ENCODE results near the gene SH3BGRL2.
"Not testable (repeated sequence)": the region's sequence is repeated elsewhere in the genome, so short reads cannot be mapped to it uniquely, and the experiment has no call there.

The SH3BGRL2 gene

GRCh38 chr6:79614326-79615305 lies 16.5 kb upstream of the SH3BGRL2 start:
- no peak for DNase-seq

GRCh38 chr6:79617518-79617941 lies 13.6 kb upstream of the SH3BGRL2 start:
- DNase-seq = no peak

GRCh38 chr6:79618425-79618824 lies 12.7 kb upstream of the SH3BGRL2 start:
- not testable (repeated sequence) for DNase-seq

- DNase-seq = no peak
These were observed 9.6 kb upstream of the SH3BGRL2 start for GRCh38 chr6:79621579-79621978.

- DNase-seq = no peak
These were observed 8.8 kb upstream of the SH3BGRL2 start for GRCh38 chr6:79622364-79622763.

- DNase-seq = no peak
These were observed 8.0 kb upstream of the SH3BGRL2 start for GRCh38 chr6:79623106-79623505.

GRCh38 chr6:79625746-79626145 lies 5.4 kb upstream of the SH3BGRL2 start:
- no peak for DNase-seq

- no peak for DNase-seq
These were observed 4.3 kb upstream of the SH3BGRL2 start for GRCh38 chr6:79626811-79627210.

GRCh38 chr6:79627422-79627821 lies 3.7 kb upstream of the SH3BGRL2 start:
- DNase-seq = no peak

GRCh38 chr6:79628466-79629288 lies 2.5 kb upstream of the SH3BGRL2 start:
- no peak for DNase-seq

- no peak for DNase-seq
These were observed 698 bp upstream of the SH3BGRL2 start for GRCh38 chr6:79630380-79630882.

GRCh38 chr6:79631693-79632172 lies 604 bp downstream of the SH3BGRL2 start:
- no peak for DNase-seq

- no peak for DNase-seq
These were observed 1.5 kb downstream of the SH3BGRL2 start for GRCh38 chr6:79632580-79632979.

GRCh38 chr6:79634491-79635231 lies 3.5 kb downstream of the SH3BGRL2 start:
- DNase-seq = no peak

- DNase-seq = no peak
These were observed 4.1 kb downstream of the SH3BGRL2 start for GRCh38 chr6:79635232-79635543.

- no peak for DNase-seq
These were observed 5.5 kb downstream of the SH3BGRL2 start for GRCh38 chr6:79636673-79637072.

- DNase-seq = no peak
These were observed 9.3 kb downstream of the SH3BGRL2 start for GRCh38 chr6:79640146-79641111.

GRCh38 chr6:79646006-79646405 lies 14.9 kb downstream of the SH3BGRL2 start:
- DNase-seq = no peak

- DNase-seq = no peak
These were observed 15.4 kb downstream of the SH3BGRL2 start for GRCh38 chr6:79646561-79646960.

GRCh38 chr6:79647741-79648140 lies 16.6 kb downstream of the SH3BGRL2 start:
- DNase-seq = no peak

- no peak for DNase-seq
These were observed 17.2 kb downstream of the SH3BGRL2 start for GRCh38 chr6:79648328-79648727.

- DNase-seq = no peak
These were observed 17.9 kb downstream of the SH3BGRL2 start for GRCh38 chr6:79649016-79649415.
